SK-N-SH treated with all-trans-retinoic acid at 6 μM for 48 hours (cell line): ENCODE results near the gene B4GALNT3.

Source experiments
- ATAC-seq: fragments of 200-7000 bp; cut with Tn5 transposase; 3 replicates; pipeline ENCODE4 v1.9.1; 2020; ENCODE audit warnings: mild to moderate bottlenecking, moderate library complexity
- ARNTL ChIP-seq: fragments of 450-650 bp; formaldehyde crosslinking; IDR thresholded peaks from 2 replicates; pipeline ENCODE4 v1.5.0; 2020; ENCODE audit warnings: low read depth, mild to moderate bottlenecking, moderate library complexity, borderline replicate concordance
- BACH2 ChIP-seq: fragments of 250-450 bp; sonication (Bioruptor Pico); IDR thresholded peaks from 2 replicates; pipeline ENCODE4 v1.9.0; 2021; ENCODE audit warnings: mild to moderate bottlenecking, borderline replicate concordance
- CSDC2 ChIP-seq: fragments of 250-450 bp; sonication (Bioruptor Pico); IDR thresholded peaks from 2 replicates; pipeline ENCODE4 v1.5.0; 2020; ENCODE audit warnings: mild to moderate bottlenecking, moderate library complexity
- ESRRG ChIP-seq: fragments of 250-450 bp; sonication (Bioruptor Pico); IDR thresholded peaks from 2 replicates; pipeline ENCODE4 v1.6.1; 2021; ENCODE audit warnings: mild to moderate bottlenecking
- GLIS3 ChIP-seq: fragments of 250-450 bp; sonication (Bioruptor Pico); IDR thresholded peaks from 2 replicates; pipeline ENCODE4 v1.5.0; 2020; ENCODE audit warnings: mild to moderate bottlenecking, moderate library complexity
- ISL1 ChIP-seq: fragments of 250-450 bp; sonication (Bioruptor Pico); IDR thresholded peaks from 2 replicates; pipeline ENCODE4 v2.1.2; 2022; ENCODE audit warnings: mild to moderate bottlenecking, moderate library complexity
- OSR1 ChIP-seq: fragments of 250-450 bp; sonication (Bioruptor Pico); IDR thresholded peaks from 2 replicates; pipeline ENCODE4 v1.8.0; 2022; ENCODE audit warnings: moderate library complexity, mild to moderate bottlenecking, inconsistent platforms
- PPARA ChIP-seq: fragments of 250-450 bp; sonication (Bioruptor Pico); IDR thresholded peaks from 2 replicates; pipeline ENCODE4 v1.5.0; 2020; ENCODE audit warnings: mild to moderate bottlenecking, borderline replicate concordance
- RARB ChIP-seq: fragments of 250-450 bp; sonication (Bioruptor Pico); IDR thresholded peaks from 2 replicates; pipeline ENCODE4 v1.8.0; 2021; ENCODE audit warnings: mild to moderate bottlenecking, moderate library complexity
- SNAI2 ChIP-seq: fragments of 250-450 bp; sonication (Bioruptor Pico); IDR thresholded peaks from 2 replicates; pipeline ENCODE4 v1.5.0; 2020; ENCODE audit warnings: mild to moderate bottlenecking, moderate library complexity
- TCF4 ChIP-seq: fragments of 250-450 bp; sonication (Bioruptor Pico); IDR thresholded peaks from 2 replicates; pipeline ENCODE4 v1.8.0; 2021; ENCODE audit warnings: mild to moderate bottlenecking, moderate library complexity, borderline replicate concordance
- TOX ChIP-seq: fragments of 250-450 bp; sonication (Bioruptor Pico); IDR thresholded peaks from 2 replicates; pipeline ENCODE4 v1.8.0; 2021; ENCODE audit warnings: mild to moderate bottlenecking, moderate library complexity, borderline replicate concordance
- ZC3H10 ChIP-seq: fragments of 250-450 bp; sonication (Bioruptor Pico); IDR thresholded peaks from 2 replicates; pipeline ENCODE4 v1.5.1; 2021; ENCODE audit warnings: mild to moderate bottlenecking, moderate library complexity
- ZFP3 ChIP-seq: fragments of 250-450 bp; sonication (Bioruptor Pico); IDR thresholded peaks from 2 replicates; pipeline ENCODE4 v1.5.0; 2020; ENCODE audit warnings: mild to moderate bottlenecking, moderate library complexity
- ZNF565 ChIP-seq: fragments of 450-650 bp; formaldehyde crosslinking; conservative IDR thresholded peaks from 2 replicates; pipeline ENCODE4 v1.5.0; 2020; ENCODE audit warnings: low read depth, mild to moderate bottlenecking, moderate library complexity
- ZNF70 ChIP-seq: fragments of 450-650 bp; formaldehyde crosslinking; IDR thresholded peaks from 2 replicates; pipeline ENCODE4 v1.5.0; 2020; ENCODE audit warnings: mild to moderate bottlenecking, moderate library complexity
- ZNF8 ChIP-seq: fragments of 450-650 bp; formaldehyde crosslinking; IDR thresholded peaks from 2 replicates; pipeline ENCODE4 v1.5.0; 2020; ENCODE audit warnings: mild to moderate bottlenecking, moderate library complexity
- TF ChIP-seq, protein P1 (sequence below): fragments of 250-450 bp; sonication (Bioruptor Pico); IDR thresholded peaks from 2 replicates; pipeline ENCODE4 v1.5.1; 2020; ENCODE audit warnings: low read depth, mild to moderate bottlenecking, moderate library complexity
- TF ChIP-seq, protein P2 (sequence below): fragments of 250-450 bp; sonication (Bioruptor Pico); IDR thresholded peaks from 2 replicates; pipeline ENCODE4 v1.8.0; 2020; ENCODE audit warnings: mild to moderate bottlenecking, moderate library complexity, borderline replicate concordance
- TF ChIP-seq, protein P3 (sequence below): fragments of 250-450 bp; sonication (Bioruptor Pico); IDR thresholded peaks from 2 replicates; pipeline ENCODE4 v1.8.0; 2021; ENCODE audit warnings: low read depth, mild to moderate bottlenecking, moderate library complexity, borderline replicate concordance
- TF ChIP-seq, protein P4 (sequence below): fragments of 250-450 bp; sonication (Bioruptor Pico); IDR thresholded peaks from 2 replicates; pipeline ENCODE4 v1.5.1; 2021; ENCODE audit warnings: mild to moderate bottlenecking, moderate library complexity
- TF ChIP-seq, protein P5 (sequence below): fragments of 250-450 bp; sonication (Bioruptor Pico); IDR thresholded peaks from 2 replicates; pipeline ENCODE4 v1.5.0; 2020; ENCODE audit warnings: mild to moderate bottlenecking, moderate library complexity

Gene B4GALNT3

DNA sequence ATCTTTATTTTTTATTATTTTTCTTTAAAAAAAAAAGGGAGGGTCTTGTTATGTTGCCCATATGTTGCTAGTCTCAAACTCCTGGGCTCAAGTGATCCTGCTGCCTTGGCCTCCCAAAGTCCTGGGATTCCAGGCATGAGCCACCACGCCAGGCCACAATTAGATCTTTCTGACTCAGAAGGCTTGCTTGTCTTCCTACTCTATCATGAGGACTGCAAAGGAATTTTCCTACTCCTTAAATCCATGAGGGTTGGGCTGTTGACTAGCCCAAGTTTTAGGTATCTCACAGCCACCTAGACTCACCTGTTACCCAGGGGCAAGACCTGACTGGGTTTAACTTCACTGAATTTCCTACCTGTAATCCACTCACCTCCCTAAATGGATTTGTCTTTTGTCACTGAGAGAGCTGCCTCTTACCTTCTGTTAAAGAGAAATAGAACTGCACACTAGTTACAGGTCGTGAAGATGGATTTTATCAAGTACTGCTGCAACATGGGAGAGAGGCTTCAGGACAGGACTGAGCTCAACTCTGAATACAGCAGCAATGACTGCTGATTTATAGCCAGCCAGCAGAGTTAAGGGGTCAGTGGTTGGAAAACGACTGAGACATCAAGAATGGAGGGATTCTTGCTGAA, 72.3 kb downstream of the B4GALNT3 start:
- ATAC-seq = no peak
- no peak for TF ChIP-seq ISL1 (CRISPR knock-in tag)

DNA sequence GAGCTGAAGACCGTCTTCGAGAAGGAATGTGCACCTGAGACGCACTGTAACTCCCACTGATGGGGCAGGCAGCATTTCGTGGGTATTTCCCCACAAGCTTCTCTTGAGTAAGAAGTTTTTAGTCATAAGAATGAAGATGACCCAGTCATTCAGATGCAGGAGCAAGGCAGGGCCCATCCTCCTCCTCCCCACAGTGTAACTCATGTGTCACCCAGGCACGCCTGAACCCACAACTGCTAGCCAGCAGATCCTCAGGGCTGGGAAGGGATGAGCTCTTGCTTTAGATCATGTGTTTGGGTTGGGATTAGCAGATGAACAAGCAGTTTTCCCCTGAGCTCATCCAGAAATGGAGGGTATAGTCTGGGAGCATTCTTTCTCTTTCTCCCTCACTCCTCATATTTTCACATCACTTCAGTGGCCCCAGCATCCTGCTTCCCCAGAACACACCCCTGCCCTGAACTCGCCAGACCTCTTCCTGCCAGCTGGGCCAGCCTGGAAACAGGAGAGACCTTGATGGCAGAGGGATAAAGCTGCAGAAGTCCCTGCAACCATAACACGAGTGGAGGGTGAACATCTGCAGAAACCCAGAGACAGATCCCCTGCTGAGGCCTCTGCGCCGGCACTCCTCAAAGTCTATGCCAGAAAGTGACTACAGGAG, 73.3 kb downstream of the B4GALNT3 start:
- TF ChIP-seq ZFP3 (CRISPR knock-in tag) (no peak), ZNF565 (no peak), SNAI2 (CRISPR knock-in tag) (no peak), OSR1 (CRISPR knock-in tag) (no peak), PPARA (CRISPR knock-in tag) (no peak), CSDC2 (no peak), ZC3H10 (CRISPR knock-in tag) (no peak), ESRRG (CRISPR knock-in tag) (no peak), TOX (no peak), GLIS3 (CRISPR knock-in tag) (no peak)
- TF ChIP-seq, protein P1, sequence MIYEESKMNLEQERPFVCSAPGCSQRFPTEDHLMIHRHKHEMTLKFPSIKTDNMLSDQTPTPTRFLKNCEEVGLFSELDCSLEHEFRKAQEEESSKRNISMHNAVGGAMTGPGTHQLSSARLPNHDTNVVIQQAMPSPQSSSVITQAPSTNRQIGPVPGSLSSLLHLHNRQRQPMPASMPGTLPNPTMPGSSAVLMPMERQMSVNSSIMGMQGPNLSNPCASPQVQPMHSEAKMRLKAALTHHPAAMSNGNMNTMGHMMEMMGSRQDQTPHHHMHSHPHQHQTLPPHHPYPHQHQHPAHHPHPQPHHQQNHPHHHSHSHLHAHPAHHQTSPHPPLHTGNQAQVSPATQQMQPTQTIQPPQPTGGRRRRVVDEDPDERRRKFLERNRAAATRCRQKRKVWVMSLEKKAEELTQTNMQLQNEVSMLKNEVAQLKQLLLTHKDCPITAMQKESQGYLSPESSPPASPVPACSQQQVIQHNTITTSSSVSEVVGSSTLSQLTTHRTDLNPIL (CRISPR knock-in tag) = no peak
- TF ChIP-seq, protein P2, sequence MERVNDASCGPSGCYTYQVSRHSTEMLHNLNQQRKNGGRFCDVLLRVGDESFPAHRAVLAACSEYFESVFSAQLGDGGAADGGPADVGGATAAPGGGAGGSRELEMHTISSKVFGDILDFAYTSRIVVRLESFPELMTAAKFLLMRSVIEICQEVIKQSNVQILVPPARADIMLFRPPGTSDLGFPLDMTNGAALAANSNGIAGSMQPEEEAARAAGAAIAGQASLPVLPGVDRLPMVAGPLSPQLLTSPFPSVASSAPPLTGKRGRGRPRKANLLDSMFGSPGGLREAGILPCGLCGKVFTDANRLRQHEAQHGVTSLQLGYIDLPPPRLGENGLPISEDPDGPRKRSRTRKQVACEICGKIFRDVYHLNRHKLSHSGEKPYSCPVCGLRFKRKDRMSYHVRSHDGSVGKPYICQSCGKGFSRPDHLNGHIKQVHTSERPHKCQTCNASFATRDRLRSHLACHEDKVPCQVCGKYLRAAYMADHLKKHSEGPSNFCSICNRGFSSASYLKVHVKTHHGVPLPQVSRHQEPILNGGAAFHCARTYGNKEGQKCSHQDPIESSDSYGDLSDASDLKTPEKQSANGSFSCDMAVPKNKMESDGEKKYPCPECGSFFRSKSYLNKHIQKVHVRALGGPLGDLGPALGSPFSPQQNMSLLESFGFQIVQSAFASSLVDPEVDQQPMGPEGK (CRISPR knock-in tag) = no peak
- TF ChIP-seq, protein P3, sequence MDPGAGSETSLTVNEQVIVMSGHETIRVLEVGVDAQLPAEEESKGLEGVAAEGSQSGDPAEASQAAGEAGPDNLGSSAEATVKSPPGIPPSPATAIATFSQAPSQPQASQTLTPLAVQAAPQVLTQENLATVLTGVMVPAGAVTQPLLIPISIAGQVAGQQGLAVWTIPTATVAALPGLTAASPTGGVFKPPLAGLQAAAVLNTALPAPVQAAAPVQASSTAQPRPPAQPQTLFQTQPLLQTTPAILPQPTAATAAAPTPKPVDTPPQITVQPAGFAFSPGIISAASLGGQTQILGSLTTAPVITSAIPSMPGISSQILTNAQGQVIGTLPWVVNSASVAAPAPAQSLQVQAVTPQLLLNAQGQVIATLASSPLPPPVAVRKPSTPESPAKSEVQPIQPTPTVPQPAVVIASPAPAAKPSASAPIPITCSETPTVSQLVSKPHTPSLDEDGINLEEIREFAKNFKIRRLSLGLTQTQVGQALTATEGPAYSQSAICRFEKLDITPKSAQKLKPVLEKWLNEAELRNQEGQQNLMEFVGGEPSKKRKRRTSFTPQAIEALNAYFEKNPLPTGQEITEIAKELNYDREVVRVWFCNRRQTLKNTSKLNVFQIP (CRISPR knock-in tag) = no peak
- TF ChIP-seq, protein P4, sequence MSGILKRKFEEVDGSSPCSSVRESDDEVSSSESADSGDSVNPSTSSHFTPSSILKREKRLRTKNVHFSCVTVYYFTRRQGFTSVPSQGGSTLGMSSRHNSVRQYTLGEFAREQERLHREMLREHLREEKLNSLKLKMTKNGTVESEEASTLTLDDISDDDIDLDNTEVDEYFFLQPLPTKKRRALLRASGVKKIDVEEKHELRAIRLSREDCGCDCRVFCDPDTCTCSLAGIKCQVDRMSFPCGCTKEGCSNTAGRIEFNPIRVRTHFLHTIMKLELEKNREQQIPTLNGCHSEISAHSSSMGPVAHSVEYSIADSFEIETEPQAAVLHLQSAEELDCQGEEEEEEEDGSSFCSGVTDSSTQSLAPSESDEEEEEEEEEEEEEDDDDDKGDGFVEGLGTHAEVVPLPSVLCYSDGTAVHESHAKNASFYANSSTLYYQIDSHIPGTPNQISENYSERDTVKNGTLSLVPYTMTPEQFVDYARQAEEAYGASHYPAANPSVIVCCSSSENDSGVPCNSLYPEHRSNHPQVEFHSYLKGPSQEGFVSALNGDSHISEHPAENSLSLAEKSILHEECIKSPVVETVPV (CRISPR knock-in tag) = no peak
- ATAC-seq = no peak

DNA sequence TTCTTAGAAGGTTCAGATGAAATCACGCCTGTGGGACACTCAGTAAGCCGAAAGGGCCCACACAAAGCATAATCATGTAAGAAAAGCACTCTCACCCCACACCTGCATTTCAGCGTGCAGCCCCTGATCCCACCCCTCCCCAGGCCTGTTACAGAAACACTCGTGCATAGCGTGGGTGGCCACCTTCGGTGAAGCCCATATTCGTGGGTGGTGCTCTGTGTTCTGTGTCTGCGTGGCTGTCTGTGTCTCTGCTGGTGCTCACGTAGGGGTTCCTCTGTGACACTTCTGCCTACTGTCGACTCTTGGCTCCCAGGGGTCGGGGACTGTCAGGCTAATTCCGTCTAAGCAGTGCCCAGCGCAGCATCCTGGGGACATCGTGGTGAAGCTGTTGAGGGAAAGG, 74.0 kb downstream of the B4GALNT3 start:
- ATAC-seq = no peak
- TF ChIP-seq ZNF8 (CRISPR knock-in tag) (no peak), RARB (no peak), ZNF70 (no peak), CSDC2 (no peak), ARNTL (CRISPR knock-in tag) (no peak), ZC3H10 (CRISPR knock-in tag) (no peak), TCF4 (no peak), BACH2 (CRISPR knock-in tag) (no peak), ISL1 (CRISPR knock-in tag) (no peak)
- TF ChIP-seq, protein P4 (CRISPR knock-in tag) = no peak
- TF ChIP-seq, protein P5, sequence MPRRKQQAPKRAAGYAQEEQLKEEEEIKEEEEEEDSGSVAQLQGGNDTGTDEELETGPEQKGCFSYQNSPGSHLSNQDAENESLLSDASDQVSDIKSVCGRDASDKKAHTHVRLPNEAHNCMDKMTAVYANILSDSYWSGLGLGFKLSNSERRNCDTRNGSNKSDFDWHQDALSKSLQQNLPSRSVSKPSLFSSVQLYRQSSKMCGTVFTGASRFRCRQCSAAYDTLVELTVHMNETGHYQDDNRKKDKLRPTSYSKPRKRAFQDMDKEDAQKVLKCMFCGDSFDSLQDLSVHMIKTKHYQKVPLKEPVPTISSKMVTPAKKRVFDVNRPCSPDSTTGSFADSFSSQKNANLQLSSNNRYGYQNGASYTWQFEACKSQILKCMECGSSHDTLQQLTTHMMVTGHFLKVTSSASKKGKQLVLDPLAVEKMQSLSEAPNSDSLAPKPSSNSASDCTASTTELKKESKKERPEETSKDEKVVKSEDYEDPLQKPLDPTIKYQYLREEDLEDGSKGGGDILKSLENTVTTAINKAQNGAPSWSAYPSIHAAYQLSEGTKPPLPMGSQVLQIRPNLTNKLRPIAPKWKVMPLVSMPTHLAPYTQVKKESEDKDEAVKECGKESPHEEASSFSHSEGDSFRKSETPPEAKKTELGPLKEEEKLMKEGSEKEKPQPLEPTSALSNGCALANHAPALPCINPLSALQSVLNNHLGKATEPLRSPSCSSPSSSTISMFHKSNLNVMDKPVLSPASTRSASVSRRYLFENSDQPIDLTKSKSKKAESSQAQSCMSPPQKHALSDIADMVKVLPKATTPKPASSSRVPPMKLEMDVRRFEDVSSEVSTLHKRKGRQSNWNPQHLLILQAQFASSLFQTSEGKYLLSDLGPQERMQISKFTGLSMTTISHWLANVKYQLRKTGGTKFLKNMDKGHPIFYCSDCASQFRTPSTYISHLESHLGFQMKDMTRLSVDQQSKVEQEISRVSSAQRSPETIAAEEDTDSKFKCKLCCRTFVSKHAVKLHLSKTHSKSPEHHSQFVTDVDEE = no peak
